BLaER1 treated with 17β-estradiol and CSF1 and Interleukin-3, amounts not matched to agents 10 nM and 100 nM (cell line): ENCODE data around the gene PBX1.
"Not testable (repeated sequence)": the region's sequence is repeated elsewhere in the genome, so short reads cannot be mapped to it uniquely, and the experiment has no call there.

ENCODE experiments used
- H3K27ac ChIP-seq, 11 experiments: shearing (Covaris generic); formaldehyde crosslinking; 2 replicates each; pipeline ENCODE4 v1.8.1; 2022
- H3K27me3 ChIP-seq, 11 experiments: shearing (Covaris generic); formaldehyde crosslinking; 2 replicates each; pipeline ENCODE4 v1.8.1; 2022
- H3K36me3 ChIP-seq, 11 experiments: shearing (Covaris generic); formaldehyde crosslinking; 2 replicates each; pipeline ENCODE4 v1.8.1; 2022
- H3K4me1 ChIP-seq, 10 experiments: shearing (Covaris generic); formaldehyde crosslinking; 2 replicates each; pipeline ENCODE4 v1.8.1; 2022
- H3K4me2 ChIP-seq, 11 experiments: shearing (Covaris generic); formaldehyde crosslinking; 2 replicates each; pipeline ENCODE4 v1.8.1; 2022
- H3K4me3 ChIP-seq, 10 experiments: shearing (Covaris generic); formaldehyde crosslinking; 2 replicates each; pipeline ENCODE4 v1.8.1; 2022
- H3K9ac ChIP-seq, 11 experiments: shearing (Covaris generic); formaldehyde crosslinking; 2 replicates each; pipeline ENCODE4 v1.8.1; 2022
- H3K9me3 ChIP-seq, 11 experiments: shearing (Covaris generic); formaldehyde crosslinking; replicated peaks in 1 of 11; 2 replicates each; pipeline ENCODE4 v1.8.1; 2022
- H4K20me1 ChIP-seq, 11 experiments: shearing (Covaris generic); formaldehyde crosslinking; 2 replicates each; pipeline ENCODE4 v1.8.1; 2022
- Cebpa-rat ChIP-seq, 11 experiments: shearing (Covaris generic); IDR thresholded peaks; 2 replicates each; pipeline ENCODE4 v1.8.1; 2022

The PBX1 gene

DNA sequence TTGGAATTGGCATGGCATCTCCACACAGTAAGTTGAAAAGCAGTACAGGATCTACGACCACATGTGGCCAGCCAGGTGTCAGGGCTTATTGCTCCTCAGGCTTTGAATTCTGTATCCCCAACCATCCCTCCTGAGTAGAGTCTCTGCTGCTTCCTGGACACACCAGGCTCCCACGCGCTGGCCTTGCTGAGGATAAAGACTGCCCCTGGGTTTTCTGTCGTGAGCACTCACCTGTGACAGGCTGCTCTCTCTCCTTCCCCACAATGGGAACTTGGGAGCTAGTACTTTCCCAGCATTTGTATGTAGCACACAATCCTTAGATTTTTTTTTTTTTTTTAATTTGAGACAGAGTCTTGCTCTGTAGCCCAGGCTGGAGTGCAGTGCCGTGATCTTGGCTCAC lies 33.6 kb downstream of the PBX1 start:
- Histone ChIP-seq H4K20me1 (no peaks in the 10 kb centered on the region), H3K27me3 (peaks cover 0 to 12% (median 0%) of the 10 kb centered on the region in 11 experiments; a peak in 4 of 22 replicates), H3K9ac (no peak overlapping the region), H3K36me3 (no peaks in the 10 kb centered on the region), H3K9me3 (no peaks in the 10 kb centered on the region), H3K4me3 (no peak overlapping the region), H3K27ac (no peak overlapping the region), H3K4me2 (peak overlapping the region in 2 of 11 experiments; percentile 7 to 23; a peak in 2 of 22 replicates), H3K4me1 (peaks cover 0 to 4% (median 0%) of the 10 kb centered on the region in 10 experiments; a peak in 1 of 20 replicates)
- no peak for TF ChIP-seq Cebpa-rat (IDR thresholded peaks at IDR 0.05)

GRCh38 chr1:164595212-164595611 lies 36.2 kb downstream of the PBX1 start:
- no peak overlapping the region for H3K4me3 ChIP-seq
- no peaks in the 10 kb centered on the region for H3K9me3 ChIP-seq
- no peaks in the 10 kb centered on the region for H3K27me3 ChIP-seq
- TF ChIP-seq Cebpa-rat (IDR thresholded peaks at IDR 0.05) = no peak
- no peak overlapping the region for H3K4me2 ChIP-seq
- no peak overlapping the region for H3K9ac ChIP-seq
- peaks cover 0 to 4% (median 0%) of the 10 kb centered on the region in 10 experiments; a peak in 1 of 20 replicates for H3K4me1 ChIP-seq
- H3K36me3 ChIP-seq = no peaks in the 10 kb centered on the region
- no peak overlapping the region for H3K27ac ChIP-seq
- no peaks in the 10 kb centered on the region for H4K20me1 ChIP-seq

DNA sequence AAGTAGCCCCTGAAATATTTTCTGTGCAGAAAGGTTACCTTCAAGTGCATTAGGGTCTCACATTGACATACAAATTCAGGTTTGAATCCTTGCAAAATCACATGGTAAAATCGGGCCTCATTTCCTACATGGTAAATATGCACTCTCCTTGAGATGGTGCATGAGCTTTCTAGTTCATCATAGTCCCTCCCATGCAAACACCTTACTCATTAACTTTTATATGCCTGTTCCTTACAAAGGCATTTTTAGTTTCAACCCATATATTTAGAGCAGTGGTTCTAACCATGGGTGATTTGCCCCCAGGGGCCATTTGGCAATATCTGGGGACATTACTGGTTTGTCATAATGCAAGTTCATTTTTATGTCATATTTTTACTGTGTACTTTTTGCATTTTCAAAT lies 37.2 kb downstream of the PBX1 start:
- Histone ChIP-seq H3K9ac (no peak overlapping the region), H3K27me3 (no peaks in the 10 kb centered on the region), H3K4me1 (peaks cover 0 to 4% (median 0%) of the 10 kb centered on the region in 10 experiments; a peak in 1 of 20 replicates), H3K27ac (no peak overlapping the region), H3K4me2 (no peak overlapping the region), H3K9me3 (no peaks in the 10 kb centered on the region), H3K4me3 (no peak overlapping the region), H3K36me3 (no peaks in the 10 kb centered on the region), H4K20me1 (no peaks in the 10 kb centered on the region)
- TF ChIP-seq Cebpa-rat (IDR thresholded peaks at IDR 0.05) = no peak

DNA sequence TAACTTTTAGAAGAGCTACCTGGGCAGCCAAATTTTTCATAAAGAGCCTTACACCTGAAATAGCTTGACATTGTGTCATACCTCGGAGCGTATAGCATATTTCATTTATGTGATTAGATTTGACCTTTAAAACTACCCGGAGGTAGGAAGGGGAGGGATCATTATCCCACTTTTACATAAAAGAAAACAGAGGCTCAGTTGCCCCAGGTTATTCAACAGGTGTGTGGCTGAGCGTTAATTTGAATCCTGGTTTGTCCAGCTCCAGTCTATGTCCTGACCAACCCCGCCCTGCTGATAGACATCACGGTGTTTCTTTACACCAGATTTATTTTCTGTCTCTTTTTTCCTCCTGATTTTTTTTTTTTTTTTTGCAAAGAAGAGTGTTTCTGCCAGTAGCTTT lies 39.7 kb downstream of the PBX1 start:
- no peak overlapping the region for H3K4me2 ChIP-seq
- TF ChIP-seq Cebpa-rat (IDR thresholded peaks at IDR 0.05) = no peak
- no peak overlapping the region for H3K4me3 ChIP-seq
- no peak overlapping the region for H3K27ac ChIP-seq
- no peaks in the 10 kb centered on the region for H3K4me1 ChIP-seq
- no peaks in the 10 kb centered on the region for H3K9me3 ChIP-seq
- no peak overlapping the region for H3K9ac ChIP-seq
- H3K36me3 ChIP-seq = no peaks in the 10 kb centered on the region
- peaks cover 0 to 7% (median 0%) of the 10 kb centered on the region in 11 experiments; a peak in 4 of 22 replicates for H3K27me3 ChIP-seq
- no peaks in the 10 kb centered on the region; a peak in 1 of 22 replicates for H4K20me1 ChIP-seq

DNA sequence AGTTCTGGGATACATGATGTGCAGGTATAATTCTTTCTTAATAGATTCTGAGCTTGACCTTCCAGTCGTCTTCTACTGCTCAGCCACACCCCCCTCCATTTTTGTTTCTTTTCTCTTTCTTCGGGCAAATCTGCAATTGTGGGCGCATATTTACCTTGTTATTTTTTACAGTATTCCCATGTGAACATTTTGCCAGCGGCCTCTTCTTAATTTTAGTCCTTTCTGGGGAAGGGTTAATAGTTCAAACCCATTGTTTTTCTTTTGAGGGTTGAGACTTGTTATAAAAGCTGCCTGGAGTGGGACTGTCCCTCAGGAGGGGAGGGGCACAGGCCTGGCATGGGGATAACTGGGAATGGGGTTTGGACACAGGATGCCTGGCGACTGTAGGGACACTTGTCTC lies 40.3 kb downstream of the PBX1 start:
- H3K4me2 ChIP-seq = no peak overlapping the region
- TF ChIP-seq Cebpa-rat (IDR thresholded peaks at IDR 0.05) = no peak
- H3K4me1 ChIP-seq = no peaks in the 10 kb centered on the region
- no peak overlapping the region for H3K4me3 ChIP-seq
- no peak overlapping the region for H3K9ac ChIP-seq
- no peaks in the 10 kb centered on the region; a peak in 1 of 22 replicates for H4K20me1 ChIP-seq
- H3K27ac ChIP-seq = no peak overlapping the region
- H3K9me3 ChIP-seq = no peaks in the 10 kb centered on the region
- peaks cover 0 to 7% (median 0%) of the 10 kb centered on the region in 11 experiments; a peak in 4 of 22 replicates for H3K27me3 ChIP-seq
- no peaks in the 10 kb centered on the region for H3K36me3 ChIP-seq

GRCh38 chr1:164601399-164602100 lies 42.6 kb downstream of the PBX1 start:
- Histone ChIP-seq H4K20me1 (no peaks in the 10 kb centered on the region; a peak in 1 of 22 replicates), H3K4me1 (no peaks in the 10 kb centered on the region), H3K27me3 (peaks cover 0 to 7% (median 0%) of the 10 kb centered on the region in 11 experiments; a peak in 4 of 22 replicates), H3K9me3 (no peaks in the 10 kb centered on the region), H3K36me3 (no peaks in the 10 kb centered on the region), H3K4me3 (no peak overlapping the region), H3K4me2 (no peak overlapping the region), H3K27ac (no peak overlapping the region), H3K9ac (no peak overlapping the region)
- no peak for TF ChIP-seq Cebpa-rat (IDR thresholded peaks at IDR 0.05)

DNA sequence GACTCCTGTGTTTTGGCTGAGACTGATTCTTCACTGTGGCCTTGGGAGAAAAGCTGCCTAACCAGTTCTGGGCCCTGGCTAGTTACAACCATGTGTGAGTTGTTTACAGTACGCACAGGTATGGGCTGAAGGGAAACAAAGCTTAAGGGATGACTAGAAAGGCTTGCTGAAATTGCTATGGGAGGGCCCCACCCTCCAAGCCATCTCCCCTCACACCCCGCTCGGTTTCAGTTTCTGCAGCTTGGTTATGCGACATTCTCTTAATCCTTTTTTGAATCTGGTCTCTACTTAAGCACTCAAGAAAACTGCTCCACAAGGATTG lies 43.1 kb downstream of the PBX1 start:
- Histone ChIP-seq H4K20me1 (no peaks in the 10 kb centered on the region; a peak in 1 of 22 replicates), H3K9me3 (no peaks in the 10 kb centered on the region), H3K27me3 (peaks cover 0 to 7% (median 0%) of the 10 kb centered on the region in 11 experiments; a peak in 4 of 22 replicates), H3K4me1 (no peaks in the 10 kb centered on the region), H3K4me3 (no peak overlapping the region), H3K27ac (no peak overlapping the region), H3K36me3 (no peaks in the 10 kb centered on the region), H3K4me2 (no peak overlapping the region), H3K9ac (no peak overlapping the region)
- no peak for TF ChIP-seq Cebpa-rat (IDR thresholded peaks at IDR 0.05)

GRCh38 chr1:164602480-164603093 lies 43.6 kb downstream of the PBX1 start:
- H3K4me2 ChIP-seq = no peak overlapping the region
- H3K4me1 ChIP-seq = no peaks in the 10 kb centered on the region
- no peak overlapping the region for H3K4me3 ChIP-seq
- no peak overlapping the region for H3K27ac ChIP-seq
- H3K36me3 ChIP-seq = no peaks in the 10 kb centered on the region
- H3K9ac ChIP-seq = no peak overlapping the region
- no peaks in the 10 kb centered on the region for H3K9me3 ChIP-seq
- H3K27me3 ChIP-seq = peaks cover 0 to 7% (median 0%) of the 10 kb centered on the region in 11 experiments; a peak in 4 of 22 replicates
- TF ChIP-seq Cebpa-rat (IDR thresholded peaks at IDR 0.05) = no peak
- no peaks in the 10 kb centered on the region; a peak in 1 of 22 replicates for H4K20me1 ChIP-seq

DNA sequence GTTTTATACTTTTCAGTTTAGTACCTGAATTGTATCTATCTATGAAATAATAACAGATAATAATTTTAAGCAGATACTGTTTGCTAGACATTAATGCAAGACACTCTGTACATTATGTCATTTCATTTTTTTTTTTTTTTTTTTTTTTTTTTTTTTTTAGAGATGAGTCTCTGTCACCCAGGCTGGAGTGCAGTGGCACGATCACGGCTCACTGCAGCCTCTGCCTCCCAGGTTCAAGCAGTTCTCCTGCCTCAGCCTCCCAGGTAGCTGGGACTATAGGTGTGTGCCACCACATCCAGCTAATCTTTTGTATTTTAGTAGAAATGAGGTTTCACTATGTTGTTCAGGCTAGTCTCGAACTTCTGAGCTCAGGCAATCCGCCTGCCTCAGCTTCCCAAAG lies 44.8 kb downstream of the PBX1 start:
- not testable (repeated sequence) for H3K4me2 ChIP-seq, H3K4me3 ChIP-seq, H3K27me3 ChIP-seq, H3K36me3 ChIP-seq, H3K27ac ChIP-seq, H3K4me1 ChIP-seq, H3K9ac ChIP-seq, H3K9me3 ChIP-seq, H4K20me1 ChIP-seq

GRCh38 chr1:164604541-164604940 lies 45.6 kb downstream of the PBX1 start:
- no peaks in the 10 kb centered on the region for H3K9me3 ChIP-seq
- no peak overlapping the region for H3K27ac ChIP-seq
- no peak overlapping the region for H3K4me2 ChIP-seq
- no peak for TF ChIP-seq Cebpa-rat (IDR thresholded peaks at IDR 0.05)
- H3K4me1 ChIP-seq = peaks cover 0 to 11% (median 4%) of the 10 kb centered on the region in 10 experiments; a peak in 8 of 20 replicates
- H3K27me3 ChIP-seq = peaks cover 0 to 7% (median 0%) of the 10 kb centered on the region in 11 experiments; a peak in 4 of 22 replicates
- no peak overlapping the region for H3K9ac ChIP-seq
- no peaks in the 10 kb centered on the region; a peak in 1 of 22 replicates for H4K20me1 ChIP-seq
- no peak overlapping the region for H3K4me3 ChIP-seq
- no peaks in the 10 kb centered on the region for H3K36me3 ChIP-seq
